HUES48 (cell line): Measurements from ENCODE around the gene PCID2.
A peak's percentile ranks its signal among the peaks of the same experiment; 100 is the strongest.

ENCODE experiments used
- H3K27ac ChIP-seq: one replicate; pipeline ENCODE4 v1.7.0; 2013; ENCODE audit warnings: low read depth, low read length, inconsistent platforms
- H3K27me3 ChIP-seq: 2 replicates; pipeline ENCODE4 v1.6.1; 2013; ENCODE audit warnings: mild to moderate bottlenecking, low read length; ENCODE audit not compliant: control insufficient read depth, insufficient read depth
- H3K36me3 ChIP-seq: 2 replicates; pipeline ENCODE4 v1.6.1; 2013; ENCODE audit warnings: low read length; ENCODE audit not compliant: control insufficient read depth, insufficient read depth
- H3K4me1 ChIP-seq: 2 replicates; pipeline ENCODE4 v1.6.1; 2013; ENCODE audit warnings: mild to moderate bottlenecking, low read length; ENCODE audit not compliant: control insufficient read depth, insufficient read depth
- H3K4me3 ChIP-seq: 2 replicates; pipeline ENCODE4 v1.5.1; 2013; ENCODE audit warnings: mild to moderate bottlenecking, low read depth, low read length
- H3K9ac ChIP-seq: 2 replicates; pipeline ENCODE4 v1.6.1; 2013; ENCODE audit warnings: mild to moderate bottlenecking, low read depth, low read length, moderate library complexity
- H3K9me3 ChIP-seq: 2 replicates; pipeline ENCODE4 v1.6.1; 2013; ENCODE audit warnings: low read length; ENCODE audit not compliant: control insufficient read depth, insufficient read depth

Gene PCID2

DNA sequence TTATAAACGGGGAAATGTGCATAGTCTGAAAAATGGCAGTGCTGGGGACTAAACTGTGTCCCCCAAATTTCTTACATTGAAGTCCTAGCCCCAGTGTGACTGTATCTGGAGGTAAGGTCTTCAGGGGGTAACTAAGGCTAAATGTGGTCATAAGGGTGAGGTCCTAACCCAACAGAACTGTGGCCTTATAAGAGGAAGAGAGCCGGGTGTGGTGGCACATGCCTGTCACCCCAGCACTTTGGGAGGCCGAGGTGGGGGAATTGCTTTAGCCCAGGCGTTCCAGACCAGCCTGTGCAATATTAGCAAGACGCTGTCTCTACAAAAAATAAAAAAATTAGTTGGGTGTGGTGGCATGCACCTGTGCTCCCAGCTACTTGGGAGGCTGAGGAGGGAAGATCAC lies 32.2 kb downstream of the PCID2 start:
- Histone ChIP-seq H3K27me3 (no peaks in the 10 kb centered on the region), H3K36me3 (peaks cover 90% of the 10 kb centered on the region), H3K27ac (no peak overlapping the region), H3K9ac (no peak overlapping the region), H3K9me3 (no peaks in the 10 kb centered on the region), H3K4me3 (no peak overlapping the region), H3K4me1 (peaks cover 14% of the 10 kb centered on the region)

DNA sequence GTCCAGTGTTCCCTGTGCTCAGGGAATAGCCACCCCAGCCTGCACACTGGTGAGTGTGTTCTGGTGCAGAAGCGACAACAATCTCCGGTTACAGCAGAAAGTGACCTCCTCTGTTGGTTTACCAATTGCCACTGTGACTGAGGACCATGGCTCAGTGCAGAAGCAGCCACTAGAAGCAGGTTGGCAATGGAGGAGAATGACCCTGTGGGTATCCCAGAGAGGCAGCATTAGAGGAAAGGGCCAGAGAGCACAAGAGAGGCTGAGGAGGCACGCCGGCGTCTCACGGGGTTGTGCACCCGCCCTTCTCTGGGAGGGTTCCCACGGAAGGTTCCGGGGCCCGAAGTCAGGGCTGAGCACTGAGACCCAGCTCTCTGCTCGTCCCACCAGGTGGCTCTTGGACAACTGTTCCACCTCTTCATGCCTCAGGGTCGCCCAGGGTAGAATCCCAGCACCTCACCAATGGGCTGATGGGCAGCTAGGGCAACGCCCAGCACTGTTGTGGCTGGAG lies 36.0 kb downstream of the PCID2 start:
- Histone ChIP-seq H3K27me3 (no peaks in the 10 kb centered on the region), H3K4me3 (no peak overlapping the region), H3K27ac (no peak overlapping the region), H3K4me1 (peaks cover 4% of the 10 kb centered on the region; the same call in 1 of the 2 replicates), H3K9me3 (no peaks in the 10 kb centered on the region), H3K36me3 (peaks cover 61% of the 10 kb centered on the region), H3K9ac (no peak overlapping the region)

DNA sequence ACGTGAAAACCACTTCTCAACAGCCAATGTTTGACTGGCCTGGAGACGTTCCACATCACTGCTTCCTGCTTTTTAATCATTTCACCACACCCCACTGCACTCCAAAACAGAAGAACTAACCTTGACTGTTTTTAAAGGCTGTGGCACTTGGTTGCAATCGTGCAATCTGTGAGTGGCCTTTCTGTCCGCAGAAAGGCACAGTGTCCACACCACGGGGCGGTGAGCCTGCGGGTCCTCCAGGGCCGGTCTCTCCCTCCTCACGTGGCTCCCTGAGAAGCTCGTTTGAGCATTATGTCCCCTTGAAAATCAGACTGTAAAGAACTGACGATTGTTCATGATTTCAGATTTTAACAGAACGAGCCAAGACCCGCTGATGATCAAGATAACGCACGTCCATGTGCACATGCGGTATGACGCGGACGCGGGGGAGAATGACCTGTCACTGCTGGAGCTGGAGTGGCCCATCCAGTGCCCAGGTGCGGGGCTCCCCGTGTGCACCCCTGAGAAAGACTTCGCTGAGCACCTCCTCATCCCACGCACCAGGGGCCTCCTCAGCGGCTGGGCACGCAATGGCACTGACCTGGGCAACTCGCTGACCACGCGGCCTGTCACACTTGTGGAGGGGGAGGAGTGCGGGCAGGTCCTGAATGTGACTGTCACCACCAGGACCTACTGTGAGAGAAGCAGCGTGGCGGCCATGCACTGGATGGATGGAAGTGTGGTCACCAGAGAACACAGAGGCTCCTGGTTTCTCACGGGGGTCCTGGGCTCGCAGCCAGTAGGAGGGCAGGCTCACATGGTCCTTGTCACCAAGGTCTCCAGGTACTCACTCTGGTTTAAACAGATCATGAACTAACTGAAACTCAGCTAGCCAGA lies 37.0 kb downstream of the PCID2 start:
- H3K36me3 ChIP-seq: peaks cover 53% of the 10 kb centered on the region
- H3K9ac ChIP-seq: no peak overlapping the region
- no peak overlapping the region for H3K27ac ChIP-seq
- H3K4me1 ChIP-seq: peaks cover 4% of the 10 kb centered on the region; the same call in 1 of the 2 replicates
- H3K27me3 ChIP-seq: no peaks in the 10 kb centered on the region
- no peak overlapping the region for H3K4me3 ChIP-seq
- H3K9me3 ChIP-seq: no peaks in the 10 kb centered on the region

DNA sequence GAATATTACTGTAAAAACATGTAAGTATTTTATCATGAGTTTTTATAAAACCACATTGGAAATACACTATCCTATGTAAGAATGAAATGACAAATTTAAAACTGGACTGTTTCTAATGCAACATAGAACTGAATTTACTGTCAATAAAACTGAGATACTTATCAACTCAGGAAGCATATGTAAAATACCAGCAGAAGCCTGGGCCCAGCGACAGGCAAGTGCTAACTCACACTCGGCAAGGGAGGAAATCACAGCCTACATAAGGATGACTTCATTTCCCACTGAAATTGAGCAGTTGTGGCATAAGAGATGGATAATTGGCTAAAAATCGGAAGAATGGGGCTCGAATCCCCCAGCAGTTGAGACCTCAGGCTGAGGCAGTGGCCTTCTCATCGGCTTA lies 38.0 kb downstream of the PCID2 start:
- H3K4me1 ChIP-seq: peaks cover 4% of the 10 kb centered on the region; the same call in 1 of the 2 replicates
- H3K36me3 ChIP-seq: peaks cover 44% of the 10 kb centered on the region
- no peak overlapping the region for H3K9ac ChIP-seq
- H3K4me3 ChIP-seq: no peak overlapping the region
- H3K9me3 ChIP-seq: no peaks in the 10 kb centered on the region
- H3K27me3 ChIP-seq: no peaks in the 10 kb centered on the region
- peak overlapping the region; percentile 32 for H3K27ac ChIP-seq

DNA sequence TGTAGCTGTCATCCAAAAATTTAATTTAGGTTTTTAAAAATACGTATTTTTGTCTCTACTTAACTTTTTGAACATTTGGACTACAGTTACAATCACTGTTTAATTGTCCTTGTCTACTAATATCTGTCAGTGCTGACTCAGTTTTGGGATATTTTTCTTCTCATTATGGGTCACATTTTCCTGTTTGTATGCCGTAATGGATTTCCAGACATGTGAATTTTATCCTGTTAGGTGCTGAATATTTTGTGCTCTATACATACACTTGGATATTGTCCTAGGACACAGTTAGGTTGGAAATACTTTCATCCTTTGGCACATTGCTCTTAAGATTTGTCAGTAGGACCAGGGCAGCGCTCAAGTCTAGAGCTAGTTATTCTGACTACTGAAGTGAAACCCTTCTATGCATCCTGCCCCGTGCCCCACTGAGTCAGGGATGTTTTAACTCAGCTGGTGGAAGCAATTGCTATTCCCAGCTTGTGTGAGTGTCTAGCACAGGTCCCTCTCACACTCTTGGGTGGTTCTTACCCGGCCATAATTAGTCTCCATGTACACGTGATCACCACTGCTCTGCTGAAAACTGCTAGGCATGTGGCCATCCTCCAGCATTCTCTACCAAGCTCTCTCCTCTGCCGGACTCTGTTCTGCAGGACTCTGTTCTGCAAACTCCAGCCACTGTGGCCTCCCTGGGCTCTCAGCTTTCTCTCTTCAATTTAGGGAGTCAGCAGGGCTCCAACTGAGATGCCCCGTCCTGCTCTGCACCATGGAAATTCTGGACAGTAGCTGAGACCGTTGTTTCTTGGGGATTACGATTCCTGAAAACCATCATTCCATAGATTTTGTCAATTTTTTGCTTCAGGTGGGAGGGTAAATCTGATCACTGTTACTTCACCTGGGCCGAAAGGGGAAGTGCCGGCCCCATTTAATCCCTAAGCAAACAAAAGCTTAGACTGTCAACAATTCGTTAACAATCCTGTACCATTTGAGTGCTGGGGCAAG lies 38.9 kb downstream of the PCID2 start:
- peaks cover 34% of the 10 kb centered on the region for H3K36me3 ChIP-seq
- H3K9ac ChIP-seq: no peak overlapping the region
- no peaks in the 10 kb centered on the region for H3K27me3 ChIP-seq

DNA sequence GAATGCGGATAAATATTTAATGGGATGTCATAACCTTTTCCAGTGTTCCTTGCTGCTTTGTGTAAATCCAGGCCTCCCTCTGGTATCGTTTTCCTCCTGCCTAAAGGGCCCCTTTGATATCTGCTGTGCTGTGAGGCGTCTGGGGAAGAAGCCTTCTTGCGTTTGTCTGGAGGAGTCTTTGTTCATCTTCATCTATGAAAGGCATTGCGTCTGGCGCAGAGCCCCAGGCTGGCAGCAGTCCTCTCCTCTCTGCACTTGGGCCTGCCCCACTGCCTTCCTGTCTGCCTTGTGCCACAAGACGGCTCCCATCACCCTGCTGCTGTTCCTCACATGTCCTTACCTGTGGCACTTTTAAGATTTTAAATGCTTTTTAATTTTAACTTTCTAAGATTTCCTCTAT lies 40.3 kb downstream of the PCID2 start:
- Histone ChIP-seq H3K4me1 (peaks cover 6% of the 10 kb centered on the region; the same call in 1 of the 2 replicates), H3K9ac (no peak overlapping the region)

More for the DNA sequence above, 38.9 kb downstream of the PCID2 start:
- peaks cover 4% of the 10 kb centered on the region; the same call in 1 of the 2 replicates for H3K4me1 ChIP-seq
- H3K4me3 ChIP-seq: no peak overlapping the region
- peak overlapping the region; percentile 43 for H3K27ac ChIP-seq
- no peaks in the 10 kb centered on the region for H3K9me3 ChIP-seq

DNA sequence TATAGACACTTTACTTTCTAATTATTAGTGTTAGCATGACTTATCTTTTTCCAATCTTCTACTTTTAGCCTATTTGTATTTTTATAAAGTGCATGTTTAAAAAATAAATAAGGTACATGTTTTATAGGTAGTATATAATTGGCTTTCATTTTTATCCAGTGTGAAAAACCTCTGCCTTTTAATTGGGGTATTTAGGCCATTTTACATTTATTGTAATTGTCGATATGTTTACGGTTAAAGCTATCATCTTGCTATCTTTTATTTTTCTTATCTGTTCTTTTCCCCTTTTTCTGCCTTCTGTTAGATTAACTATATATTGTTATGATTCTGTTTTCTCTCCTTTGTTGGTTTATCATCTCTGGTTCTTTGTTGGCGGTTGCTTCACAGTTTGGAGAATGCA lies 40.9 kb downstream of the PCID2 start:
- Histone ChIP-seq H3K9ac (no peak overlapping the region), H3K36me3 (peaks cover 18% of the 10 kb centered on the region), H3K27me3 (no peaks in the 10 kb centered on the region), H3K4me3 (no peak overlapping the region), H3K27ac (no peak overlapping the region), H3K9me3 (no peaks in the 10 kb centered on the region), H3K4me1 (peaks cover 8% of the 10 kb centered on the region; the same call in 1 of the 2 replicates)

More for the DNA sequence above, 40.3 kb downstream of the PCID2 start:
- H3K36me3 ChIP-seq: peaks cover 25% of the 10 kb centered on the region
- no peak overlapping the region for H3K4me3 ChIP-seq
- no peaks in the 10 kb centered on the region for H3K9me3 ChIP-seq
- H3K27ac ChIP-seq: no peak overlapping the region
- H3K27me3 ChIP-seq: no peaks in the 10 kb centered on the region

DNA sequence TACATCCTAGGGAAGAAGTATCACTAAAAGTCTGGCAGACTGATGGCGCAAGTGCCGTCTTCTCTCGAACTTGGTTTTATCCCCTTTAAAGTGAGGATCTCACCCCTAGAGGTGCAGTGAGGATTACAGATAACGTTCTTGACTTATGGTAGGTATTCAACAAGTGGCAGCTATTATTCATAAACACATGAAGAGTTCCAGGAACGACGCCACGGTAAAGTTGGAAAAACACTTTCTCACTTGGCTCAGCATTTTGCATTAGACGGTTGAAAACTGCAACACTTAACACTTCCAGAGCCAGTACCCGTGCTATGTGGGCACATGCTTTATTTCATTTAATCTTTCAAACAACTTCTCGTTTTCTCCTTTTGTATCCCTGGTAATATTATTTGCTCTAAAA lies 41.3 kb downstream of the PCID2 start:
- Histone ChIP-seq H3K27me3 (no peaks in the 10 kb centered on the region), H3K36me3 (peaks cover 17% of the 10 kb centered on the region; the same call in 1 of the 2 replicates), H3K9me3 (no peaks in the 10 kb centered on the region), H3K4me3 (no peak overlapping the region), H3K9ac (no peak overlapping the region), H3K4me1 (peaks cover 8% of the 10 kb centered on the region; the same call in 1 of the 2 replicates), H3K27ac (no peak overlapping the region)

DNA sequence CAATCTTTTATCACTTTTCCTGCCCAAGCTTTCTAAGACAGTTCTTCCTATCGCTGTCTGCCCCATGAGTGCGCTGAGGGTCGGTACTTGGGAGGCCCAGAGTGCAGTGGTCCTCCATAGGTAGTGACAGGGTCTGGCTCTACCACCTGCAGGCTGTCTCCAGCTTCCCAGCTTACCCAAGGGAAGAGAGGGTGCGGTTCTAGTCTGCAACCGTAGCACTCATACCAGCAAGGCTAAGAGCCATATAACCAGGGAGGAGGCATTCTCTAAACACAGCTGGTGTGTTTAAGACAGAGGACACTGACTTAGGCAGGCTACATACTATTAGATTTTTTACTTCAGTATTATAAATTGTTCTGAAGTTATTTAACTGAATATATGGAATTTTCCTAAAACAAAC lies 41.8 kb downstream of the PCID2 start:
- Histone ChIP-seq H3K27ac (no peak overlapping the region), H3K27me3 (no peaks in the 10 kb centered on the region), H3K9me3 (no peaks in the 10 kb centered on the region), H3K36me3 (peaks cover 14% of the 10 kb centered on the region; the same call in 1 of the 2 replicates), H3K4me1 (peaks cover 8% of the 10 kb centered on the region; the same call in 1 of the 2 replicates), H3K4me3 (no peak overlapping the region), H3K9ac (no peak overlapping the region)

DNA sequence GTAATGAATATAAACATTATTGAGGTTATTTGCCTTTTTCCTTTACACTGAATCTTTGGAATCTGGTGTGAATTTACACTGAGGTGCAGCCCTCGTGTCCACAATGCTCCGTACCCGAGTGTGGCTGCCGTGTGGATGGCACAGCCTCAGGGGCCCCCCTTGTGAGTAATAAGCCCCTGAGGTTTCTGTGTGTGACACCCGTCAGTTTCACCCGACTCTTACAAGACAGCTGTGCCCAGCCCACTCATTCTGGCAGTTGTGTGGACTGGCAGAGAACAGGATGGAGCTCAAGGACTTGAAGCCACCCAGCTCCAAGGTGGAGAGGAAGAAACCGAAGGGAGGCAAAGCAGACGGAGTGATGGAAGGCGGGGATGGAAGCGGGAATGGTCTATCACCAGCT lies 42.2 kb downstream of the PCID2 start:
- Histone ChIP-seq H3K9ac (no peak overlapping the region), H3K4me1 (peaks cover 8% of the 10 kb centered on the region; the same call in 1 of the 2 replicates), H3K36me3 (peaks cover 9% of the 10 kb centered on the region; the same call in 1 of the 2 replicates), H3K4me3 (no peak overlapping the region), H3K9me3 (no peaks in the 10 kb centered on the region), H3K27ac (no peak overlapping the region), H3K27me3 (no peaks in the 10 kb centered on the region)
